H1 (cell line): ENCODE measurements around the gene PSPC1. TPM values are rescaled to one million over a fixed set of nuclear protein-coding genes. Genes with fewer than 3 reads are reported as not detected.

Source experiments
- CTCF ChIA-PET: fragments of 300-600 bp; sonication (Branson Sonifier 250); formaldehyde crosslinking; loops from one replicate; lab custom pipeline; 2021; ENCODE audit not compliant: partially characterized antibody; lab: Charles Lee
- POLR2A ChIA-PET: fragments of 300-600 bp; sonication (Branson Sonifier 250); formaldehyde crosslinking; loops from one replicate; lab custom pipeline; 2021; ENCODE audit warnings: inconsistent platforms; ENCODE audit not compliant: partially characterized antibody; lab: Charles Lee
- DNase-seq, 2 experiments: peaks; one replicate each; pipeline versions ENCODE4 v3.0.0 to v3.0.0-alpha.2; 2010 to 2022; ENCODE audit warnings: low spot score in 2 of 2, low read depth in 1 of 2, mixed read lengths in 1 of 2
- FAIRE-seq: peaks from 2 replicates; lab custom pipeline; 2011; peaks lifted over from hg19 to GRCh38; lab: Jason Lieb, UNC
- H2AFZ ChIP-seq: 2 replicates; pipeline ENCODE4 v1.8.1; 2012; ENCODE audit warnings: low read length, inconsistent platforms
- H2AK5ac ChIP-seq: 2 replicates; pipeline ENCODE4 v1.6.1; 2013; ENCODE audit warnings: low read depth, low read length
- H2BK120ac ChIP-seq: replicated peaks from 2 replicates; pipeline ENCODE3; 2013; ENCODE audit warnings: low read depth, low read length, inconsistent platforms
- H2BK12ac ChIP-seq: 2 replicates; pipeline ENCODE4 v1.6.1; 2013; ENCODE audit warnings: low read depth, low read length
- H2BK15ac ChIP-seq: 2 replicates; pipeline ENCODE4 v1.6.1; 2013; ENCODE audit warnings: low read length
- H2BK20ac ChIP-seq: 2 replicates; pipeline ENCODE4 v1.6.1; 2013; ENCODE audit warnings: low read length
- H2BK5ac ChIP-seq: 2 replicates; pipeline ENCODE4 v1.6.1; 2013; ENCODE audit warnings: low read depth, low read length
- H3K14ac ChIP-seq: 2 replicates; pipeline ENCODE4 v1.6.1; 2013; ENCODE audit warnings: inconsistent platforms; ENCODE audit not compliant: insufficient read length
- H3K18ac ChIP-seq: 2 replicates; pipeline ENCODE4 v1.6.1; 2013; ENCODE audit warnings: low read length; ENCODE audit errors: extremely low read depth
- H3K23ac ChIP-seq: 2 replicates; pipeline ENCODE4 v1.6.1; 2013; ENCODE audit warnings: inconsistent platforms; ENCODE audit not compliant: insufficient read length
- H3K23me2 ChIP-seq: 2 replicates; pipeline ENCODE4 v1.6.1; 2013; ENCODE audit warnings: low read depth, low read length
- H3K27ac ChIP-seq: 2 replicates; pipeline ENCODE4 v1.6.1; 2011; ENCODE audit warnings: low read depth, low read length, inconsistent platforms
- H3K27me3 ChIP-seq, 4 experiments: replicated peaks in 1 of 4; 1 replicate in 1 of 4; 2 replicates in 3 of 4; pipeline versions ENCODE4 v1.6.1 to v1.8.1; 2011 to 2013; ENCODE audit warnings: low read length in 3 of 4, mild to moderate bottlenecking in 3 of 4, inconsistent platforms in 2 of 4, mixed read lengths in 2 of 4, moderate library complexity in 1 of 4; ENCODE audit not compliant: control insufficient read depth in 3 of 4, insufficient read depth in 3 of 4; ENCODE audit errors: extremely low read depth in 1 of 4
- H3K36me3 ChIP-seq, 4 experiments: 2 replicates each; pipeline versions ENCODE4 v1.6.1 to v1.8.1; 2011 to 2013; ENCODE audit warnings: mild to moderate bottlenecking in 4 of 4, low read length in 3 of 4, moderate library complexity in 2 of 4, control low read depth in 1 of 4, inconsistent platforms in 1 of 4; ENCODE audit not compliant: insufficient read depth in 4 of 4, control insufficient read depth in 2 of 4
- H3K4ac ChIP-seq: replicated peaks from 2 replicates; pipeline ENCODE3; 2013; ENCODE audit warnings: low read length, low read depth, mixed read lengths, inconsistent platforms; ENCODE audit not compliant: insufficient read length
- H3K4me1 ChIP-seq, 4 experiments: replicated peaks in 1 of 4; 1 replicate in 1 of 4; 2 replicates in 3 of 4; pipeline versions ENCODE4 v1.6.1 to v1.8.1; 2011 to 2013; ENCODE audit warnings: low read length in 3 of 4, inconsistent platforms in 2 of 4, mixed read lengths in 1 of 4; ENCODE audit not compliant: insufficient read depth in 4 of 4, control insufficient read depth in 3 of 4
- H3K4me2 ChIP-seq, 2 experiments: 2 replicates each; pipeline versions ENCODE4 v1.6.1 to v1.8.1; 2011 to 2013; ENCODE audit warnings: low read depth in 2 of 2, low read length in 2 of 2, control low read depth in 1 of 2, inconsistent platforms in 1 of 2, mild to moderate bottlenecking in 1 of 2; ENCODE audit not compliant: insufficient read depth in 1 of 2
- H3K4me3 ChIP-seq, 4 experiments: fragments of 200-600, 300-600 bp in 1 of 4; sonication (generic), shearing (Covaris generic), sonication (Bioruptor Twin) in 1 of 4; 2 replicates each; pipeline versions ENCODE4 v1.5.1 to v1.8.1; 2011 to 2016; ENCODE audit warnings: low read length in 4 of 4, low read depth in 3 of 4, control low read depth in 2 of 4, inconsistent platforms in 2 of 4, mild to moderate bottlenecking in 2 of 4, mixed read lengths in 1 of 4, moderate library complexity in 1 of 4; ENCODE audit not compliant: insufficient read depth in 2 of 4; ENCODE audit errors: extremely low read depth in 1 of 4
- H3K56ac ChIP-seq: replicated peaks from 2 replicates; pipeline ENCODE3; 2013; ENCODE audit warnings: low read depth, mild to moderate bottlenecking, mixed read lengths, low read length, inconsistent platforms; ENCODE audit not compliant: insufficient read length
- H3K79me1 ChIP-seq: 2 replicates; pipeline ENCODE4 v1.6.1; 2013; ENCODE audit warnings: low read depth, low read length, control low read depth
- H3K79me2 ChIP-seq, 2 experiments: 2 replicates each; pipeline versions ENCODE4 v1.6.1 to v1.8.1; 2012 to 2013; ENCODE audit warnings: low read length in 2 of 2, mild to moderate bottlenecking in 2 of 2, inconsistent platforms in 1 of 2; ENCODE audit not compliant: insufficient read depth in 2 of 2, control insufficient read depth in 1 of 2
- H3K9ac ChIP-seq, 4 experiments: replicated peaks in 1 of 4; 1 replicate in 1 of 4; 2 replicates in 3 of 4; pipeline versions ENCODE4 v1.6.1 to v1.8.1; 2011 to 2013; ENCODE audit warnings: low read depth in 3 of 4, low read length in 3 of 4, control low read depth in 2 of 4, mild to moderate bottlenecking in 2 of 4, moderate library complexity in 2 of 4, inconsistent platforms in 1 of 4; ENCODE audit errors: extremely low read depth in 1 of 4
- H3K9me3 ChIP-seq, 2 experiments: 2 replicates each; pipeline versions ENCODE4 v1.6.1 to v1.8.1; 2012 to 2013; ENCODE audit warnings: mild to moderate bottlenecking in 2 of 2, moderate library complexity in 2 of 2, control low read depth in 1 of 2, inconsistent platforms in 1 of 2, low read depth in 1 of 2, low read length in 1 of 2, mixed read lengths in 1 of 2; ENCODE audit not compliant: insufficient read depth in 2 of 2
- H4K20me1 ChIP-seq, 2 experiments: replicated peaks in 1 of 2; 2 replicates each; pipeline versions ENCODE3 to v1.8.1; 2011 to 2013; ENCODE audit warnings: inconsistent platforms in 2 of 2, low read length in 2 of 2, mild to moderate bottlenecking in 1 of 2; ENCODE audit not compliant: insufficient read depth in 2 of 2, control insufficient read depth in 1 of 2
- H4K5ac ChIP-seq: 2 replicates; pipeline ENCODE4 v1.6.1; 2013; ENCODE audit warnings: low read length, low read depth, mixed read lengths, inconsistent platforms; ENCODE audit not compliant: insufficient read length
- H4K8ac ChIP-seq: 2 replicates; pipeline ENCODE4 v1.8.0; 2013; ENCODE audit warnings: mild to moderate bottlenecking, moderate library complexity, low read length, inconsistent platforms; ENCODE audit not compliant: insufficient read depth; ENCODE audit errors: extremely low read depth
- H4K91ac ChIP-seq: replicated peaks from 2 replicates; pipeline ENCODE3; 2013; ENCODE audit warnings: low read length, mixed read lengths, inconsistent platforms; ENCODE audit not compliant: insufficient read length
- ATF2 ChIP-seq: IDR thresholded peaks from 2 replicates; pipeline ENCODE4 v1.6.1; 2012; ENCODE audit warnings: low read length, inconsistent platforms
- FOSL1 ChIP-seq: IDR thresholded peaks from 2 replicates; pipeline ENCODE4 v1.6.1; 2011; ENCODE audit warnings: mild to moderate bottlenecking, low read depth, low read length, moderate library complexity; ENCODE audit not compliant: insufficient read depth
- NRF1 ChIP-seq: IDR thresholded peaks from 2 replicates; pipeline ENCODE4 v1.6.1; 2011; ENCODE audit warnings: mild to moderate bottlenecking, low read depth, low read length, improper control_type of control experiment
- USF2 ChIP-seq: IDR thresholded peaks from 2 replicates; pipeline ENCODE4 v1.6.1; 2011; ENCODE audit warnings: low read length, improper control_type of control experiment
- WGBS, 2 experiments: shearing (Covaris generic) in 1 of 2; methylation state at CpG; one replicate each; pipeline versions ENCODE4 v1.1.6 to v1.1.7; 2013 to 2015; ENCODE audit warnings: low lambda C conversion rate in 2 of 2, mixed read lengths in 2 of 2, inconsistent platforms in 1 of 2, low coverage in 1 of 2, missing lambda C conversion rate in 1 of 2; ENCODE audit not compliant: insufficient replicate concordance in 2 of 2, insufficient coverage in 1 of 2, insufficient read length in 1 of 2; ENCODE audit errors: extremely low coverage in 1 of 2, missing lambda C conversion rate in 1 of 2; 5-methylcytosine and 5-hydroxymethylcytosine counted together
- polyA plus RNA-seq, 7 experiments: library from polyadenylated mRNA; depleted of rRNA in 3 of 7; stranded (reverse) in 5 of 7; unstranded in 2 of 7; fragments of >200 nt in 5 of 7; fragments of 200-250 nt in 2 of 7; gene quantifications; 1 replicate in 5 of 7; 2 replicates in 1 of 7; 4 replicates in 1 of 7; pipeline versions ENCODE4 v1.2.1 to v1.2.3, GENCODE V29; 2011 to 2013; ENCODE audit warnings: missing spikeins in 2 of 7, mixed read lengths in 2 of 7
- total RNA-seq: library from RNA; stranded (reverse); fragmentation: NEBNext Ultra II Directional; extraction: Animal tissue kit (Norgen Biotek cat#: 25700); gene quantifications from 2 replicates; pipeline ENCODE4 v1.2.1, GENCODE V29; 2021

Gene PSPC1
- total and polyA plus RNA-seq, 2 of the 8 experiments (the other 6 are each of a cell fraction or from before 2014, with no cell fraction given): 53.4 to 97.4 TPM

GRCh38 chr13:19720039-19720438 is 62.7 kb downstream of the PSPC1 start:
- Histone ChIP-seq H4K20me1 (peaks cover 0 to 2% of the 10 kb centered on the region in 2 experiments), H2BK20ac (no peak overlapping the region), H3K4me2 (no peak overlapping the region), H3K23me2 (no peaks in the 10 kb centered on the region), H4K91ac (no peak overlapping the region), H2BK15ac (no peak overlapping the region), H3K56ac (no peak overlapping the region), H2BK5ac (no peak overlapping the region), H2AK5ac (no peak overlapping the region), H2AFZ (no peak overlapping the region), H2BK120ac (no peak overlapping the region), H4K8ac (no peak overlapping the region), H3K4me1 (no peaks in the 10 kb centered on the region), H3K4me3 (no peak overlapping the region), H3K79me1 (no peaks in the 10 kb centered on the region), H3K36me3 (peaks cover 0 to 8% (median 0%) of the 10 kb centered on the region in 4 experiments; a peak in 1 of 8 replicates), H3K79me2 (peaks cover 0 to 33% of the 10 kb centered on the region in 2 experiments; a peak in 2 of 4 replicates), H3K27me3 (no peaks in the 10 kb centered on the region), H2BK12ac (no peak overlapping the region), H3K23ac (no peak overlapping the region), H3K9me3 (no peaks in the 10 kb centered on the region), H3K4ac (no peak overlapping the region), H3K27ac (no peak overlapping the region), H3K9ac (no peak overlapping the region), H3K18ac (no peak overlapping the region), H4K5ac (no peak overlapping the region), H3K14ac (no peak overlapping the region)
- ChIA-PET POLR2A (no interaction called here), CTCF (no interaction called here)
- FAIRE-seq (no peak), DNase-seq (no peak)
- 88% methylated on average over 2 of the region's 2 CpGs; no CpG with 5 or more reads in 1 of the 2 experiments for WGBS, 2 experiments
- TF ChIP-seq FOSL1: no peak
- TF ChIP-seq USF2: no peak
- TF ChIP-seq NRF1: no peak
- TF ChIP-seq ATF2: no peak
